ENCODE data around the gene OOSP3. TPM values are rescaled to one million over a fixed set of nuclear protein-coding genes. Genes with fewer than 3 reads are reported as not detected.

Gene OOSP3
- total RNA-seq, 1 donor from 2014 or later, result not detected

DNA sequence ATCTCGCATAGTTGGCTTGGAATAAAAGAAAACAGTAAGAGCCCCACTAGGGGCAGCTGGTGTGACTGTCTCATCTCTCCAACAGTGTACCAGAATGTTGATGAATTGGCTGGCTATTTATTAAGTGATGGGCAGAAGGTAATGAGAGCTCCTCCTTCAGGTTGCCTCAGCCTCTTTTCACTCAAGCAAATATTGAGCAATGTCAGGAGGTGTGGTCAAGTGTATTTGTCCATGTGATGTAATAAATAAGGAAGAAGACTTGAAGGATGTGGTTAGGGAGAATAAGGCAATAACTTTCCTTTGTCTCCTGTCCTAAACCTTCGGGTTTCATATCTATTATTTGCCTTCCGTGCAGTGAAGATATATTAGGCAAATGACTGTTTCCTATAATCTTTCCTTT, 12.2 kb upstream of the OOSP3 start, which contains the start of gene TCN1:
Gene TCN1, minus strand, starts transcription at position 91 of the 400 bp plus-strand sequence. Its CDS starts 17 bp downstream, at position 74.
- no peaks in the 10 kb centered on the region for H3K27me3 ChIP-seq (ENCODE audit: control insufficient read depth, insufficient read depth, low read length)
- TF ChIP-seq CTCF (IDR thresholded peaks at IDR 0.05; ENCODE audit: insufficient read depth, low read length, poor library complexity, severe bottlenecking), result no peak
- no peaks in the 10 kb centered on the region for H3K36me3 ChIP-seq (ENCODE audit: control insufficient read depth, insufficient read depth, low read length)
- no peak for DNase-seq (ENCODE audit: low read depth)
- H3K4me3 ChIP-seq (ENCODE audit: low read depth, low read length), result no peak within 1 kb of the TSS

GRCh38 chr11:59866836-59867235, 11.7 kb upstream of the OOSP3 start:
- Histone ChIP-seq H3K4me3 (ENCODE audit: low read depth, low read length) (no peak overlapping the region), H3K36me3 (ENCODE audit: control insufficient read depth, insufficient read depth, low read length) (no peaks in the 10 kb centered on the region), H3K27me3 (ENCODE audit: control insufficient read depth, insufficient read depth, low read length) (no peaks in the 10 kb centered on the region)
- no peak for TF ChIP-seq CTCF (IDR thresholded peaks at IDR 0.05; ENCODE audit: insufficient read depth, low read length, poor library complexity, severe bottlenecking)
- DNase-seq (ENCODE audit: low read depth), result no peak

DNA sequence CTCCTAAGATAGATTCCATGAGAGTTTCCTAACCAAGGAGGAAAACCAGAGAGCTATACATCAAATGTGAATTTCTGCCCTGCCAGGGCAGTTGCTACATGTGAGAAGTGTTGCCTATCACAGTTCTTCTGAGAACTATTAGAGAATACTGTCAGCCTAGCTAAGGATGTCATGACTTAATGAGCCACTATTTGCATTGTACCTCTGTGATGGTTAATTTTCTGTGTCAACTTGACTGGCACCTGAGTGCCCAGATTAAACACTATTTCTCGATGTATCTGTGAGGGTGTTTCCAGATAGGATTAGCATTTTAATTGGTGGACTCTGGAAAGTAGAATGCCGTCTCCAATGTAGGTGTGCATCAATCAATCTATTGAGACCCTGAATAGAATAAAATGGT, 10.6 kb upstream of the OOSP3 start:
- no peak for DNase-seq (ENCODE audit: low read depth)
- TF ChIP-seq CTCF (IDR thresholded peaks at IDR 0.05; ENCODE audit: insufficient read depth, low read length, poor library complexity, severe bottlenecking), result no peak
- Histone ChIP-seq H3K36me3 (ENCODE audit: control insufficient read depth, insufficient read depth, low read length) (no peaks in the 10 kb centered on the region), H3K4me3 (ENCODE audit: low read depth, low read length) (no peak overlapping the region), H3K27me3 (ENCODE audit: control insufficient read depth, insufficient read depth, low read length) (no peaks in the 10 kb centered on the region)

- no peak for TF ChIP-seq CTCF (IDR thresholded peaks at IDR 0.05; ENCODE audit: insufficient read depth, low read length, poor library complexity, severe bottlenecking)
Observed at GRCh38 chr11:59872076-59872475, 6.5 kb upstream of the OOSP3 start.

DNA sequence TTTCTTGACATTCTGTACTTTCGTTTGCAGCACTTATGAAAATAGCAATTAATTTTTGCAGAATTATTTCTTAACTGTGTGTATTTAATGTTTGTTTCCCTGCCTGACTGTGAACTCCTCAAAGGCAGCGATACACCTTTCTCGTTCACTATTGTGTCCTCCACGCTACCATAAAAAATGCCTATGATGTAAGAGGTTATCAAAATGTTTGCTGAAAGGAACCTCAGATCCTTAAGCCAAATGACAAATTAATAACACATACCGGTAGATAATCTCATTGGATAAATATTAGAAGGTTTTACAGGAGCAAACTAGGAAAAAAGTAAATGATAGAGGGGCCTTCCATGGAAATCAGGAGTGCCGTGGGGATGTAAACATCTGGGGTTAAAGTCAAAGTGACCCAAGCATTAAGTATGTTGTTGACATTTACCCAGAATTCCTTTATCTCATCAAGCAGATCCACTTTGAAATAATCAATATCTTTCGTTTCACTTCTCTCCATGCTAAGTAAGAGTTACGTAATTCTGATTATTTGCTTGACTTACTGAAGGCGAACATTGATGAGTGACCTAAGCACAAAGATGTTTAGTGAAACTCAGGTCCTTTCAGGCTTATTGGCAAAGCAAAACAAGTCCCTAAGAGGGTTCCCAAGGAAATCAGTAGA, 2.6 kb upstream of the OOSP3 start:
- H3K27me3 ChIP-seq (ENCODE audit: control insufficient read depth, insufficient read depth, low read length), result no peaks in the 10 kb centered on the region
- H3K36me3 ChIP-seq (ENCODE audit: control insufficient read depth, insufficient read depth, low read length), result no peaks in the 10 kb centered on the region
- TF ChIP-seq CTCF (IDR thresholded peaks at IDR 0.05; ENCODE audit: insufficient read depth, low read length, poor library complexity, severe bottlenecking), result no peak
- no peak for DNase-seq (ENCODE audit: low read depth)
- H3K4me3 ChIP-seq (ENCODE audit: low read depth, low read length), result no peak overlapping the region

More at GRCh38 chr11:59872076-59872475, 6.5 kb upstream of the OOSP3 start:
- Histone ChIP-seq H3K27me3 (ENCODE audit: control insufficient read depth, insufficient read depth, low read length) (no peaks in the 10 kb centered on the region), H3K36me3 (ENCODE audit: control insufficient read depth, insufficient read depth, low read length) (no peaks in the 10 kb centered on the region), H3K4me3 (ENCODE audit: low read depth, low read length) (no peak overlapping the region)
- DNase-seq (ENCODE audit: low read depth), result no peak

GRCh38 chr11:59877325-59877724, 1.3 kb upstream of the OOSP3 start:
- Histone ChIP-seq H3K4me3 (ENCODE audit: low read depth, low read length) (no peak overlapping the region), H3K27me3 (ENCODE audit: control insufficient read depth, insufficient read depth, low read length) (no peaks in the 10 kb centered on the region), H3K36me3 (ENCODE audit: control insufficient read depth, insufficient read depth, low read length) (no peaks in the 10 kb centered on the region)

More at GRCh38 chr11:59877325-59877724, 1.3 kb upstream of the OOSP3 start:
- DNase-seq (ENCODE audit: low read depth), result no peak
- no peak for TF ChIP-seq CTCF (IDR thresholded peaks at IDR 0.05; ENCODE audit: insufficient read depth, low read length, poor library complexity, severe bottlenecking)

Data from kidney epithelial cell (primary cell).